ENCODE results near the gene WDR41.
A peak's percentile ranks its signal among the peaks of the same experiment; 100 is the strongest.
"Not testable (repeated sequence)": the region's sequence is repeated elsewhere in the genome, so short reads cannot be mapped to it uniquely, and the experiment has no call there.

Gene WDR41

GRCh38 chr5:77389746-77390145 lies 102.4 kb downstream of the WDR41 start:
- TF ChIP-seq CTCF (IDR thresholded peaks at IDR 0.05; ENCODE audit: low read depth, low read length): no peak
- DNase-seq (ENCODE audit: low read depth in 2 of 2): no peak
- H3K4me3 ChIP-seq (replicated peaks in 1 of 2; ENCODE audit: low read depth in 2 of 2, low read length in 2 of 2): no peak overlapping the region

DNA sequence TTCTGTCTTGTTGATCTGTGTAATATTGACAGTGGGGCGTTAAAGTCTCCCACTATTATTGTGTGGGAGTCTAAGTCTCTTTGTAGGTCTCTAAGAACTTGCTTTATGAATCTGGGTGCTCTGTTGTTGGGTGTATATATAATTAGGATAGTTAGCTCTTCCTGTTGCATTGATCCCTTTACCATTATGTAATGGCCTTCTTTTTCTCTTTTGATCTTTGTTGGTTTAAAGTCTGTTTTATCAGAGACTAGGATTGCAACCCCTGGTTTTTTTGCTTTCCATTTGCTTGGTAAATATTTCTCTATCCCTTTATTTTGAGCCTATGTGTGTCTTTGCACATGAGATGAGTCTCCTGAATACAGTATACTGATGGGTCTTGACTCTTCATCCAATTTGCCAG lies 105.8 kb downstream of the WDR41 start:
- not testable (repeated sequence) for DNase-seq (ENCODE audit: low read depth in 2 of 2); H3K4me3 ChIP-seq (replicated peaks in 1 of 2; ENCODE audit: low read depth in 2 of 2, low read length in 2 of 2)

DNA sequence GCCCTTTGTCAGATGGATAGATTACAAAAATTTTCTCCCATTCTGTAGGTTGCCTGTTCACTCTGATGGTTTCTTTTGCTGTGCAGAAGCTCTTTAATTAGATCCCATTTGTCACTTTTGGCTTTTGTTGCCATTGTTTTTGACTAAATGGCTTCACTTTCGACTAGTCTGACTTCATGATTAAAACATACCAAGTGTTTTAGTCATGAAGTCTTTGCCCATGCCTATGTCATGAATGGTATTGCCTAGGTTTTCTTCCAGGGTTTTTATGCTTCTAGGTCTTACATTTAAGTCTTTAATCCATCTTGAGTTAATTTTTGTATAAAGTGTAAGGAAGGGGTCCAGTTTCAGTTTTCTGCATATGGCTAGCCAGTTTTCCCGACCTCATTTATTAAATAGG lies 108.8 kb downstream of the WDR41 start:
- not testable (repeated sequence) for H3K4me3 ChIP-seq (replicated peaks in 1 of 2; ENCODE audit: low read depth in 2 of 2, low read length in 2 of 2)
- DNase-seq (ENCODE audit: low read depth in 2 of 2): peak in 1 of 2 donors; percentile 26

Data from cardiac fibroblast (primary cell).